Spleen (tissue), 11 donors: ENCODE measurements around the gene AUH. TPM values are rescaled to one million over a fixed set of nuclear protein-coding genes. Genes with fewer than 3 reads are reported as not detected.

Experiments used
- DNase-seq: peaks from one replicate; pipeline ENCODE4 v3.0.0-alpha.2; 2020
- H3K27ac ChIP-seq, 8 donors: fragments of 200-600 bp; sonication (generic) in 7 of 8; 1 replicate in 4 of 8; 2 replicates in 4 of 8; pipeline versions ENCODE4 v1.5.0 to v1.8.0; 2016 to 2021; ENCODE audit warnings: inconsistent platforms in 4 of 8, mild to moderate bottlenecking in 4 of 8, moderate library complexity in 1 of 8
- H3K27me3 ChIP-seq, 7 donors: fragments of 200-600 bp; sonication (generic) in 6 of 7; replicated peaks in 1 of 7; 1 replicate in 4 of 7; 2 replicates in 3 of 7; pipeline versions ENCODE4 v1.5.0 to v1.8.0; 2016 to 2021; ENCODE audit warnings: inconsistent platforms in 3 of 7, mild to moderate bottlenecking in 1 of 7
- H3K36me3 ChIP-seq, 6 donors: fragments of 200-600 bp; sonication (generic) in 5 of 6; 1 replicate in 4 of 6; 2 replicates in 2 of 6; pipeline versions ENCODE4 v1.5.0 to v1.8.0; 2016 to 2021; ENCODE audit warnings: inconsistent platforms in 2 of 6
- H3K4me1 ChIP-seq, 6 donors: fragments of 200-600 bp; sonication (generic) in 5 of 6; 1 replicate in 3 of 6; 2 replicates in 3 of 6; pipeline versions ENCODE4 v1.5.0 to v1.8.0; 2016 to 2021; ENCODE audit warnings: inconsistent platforms in 3 of 6
- H3K4me3 ChIP-seq, 8 donors: fragments of 200-600 bp; sonication (generic) in 7 of 8; 1 replicate in 4 of 8; 2 replicates in 4 of 8; pipeline versions ENCODE4 v1.5.0 to v1.8.0; 2016 to 2021; ENCODE audit warnings: inconsistent platforms in 4 of 8, mild to moderate bottlenecking in 4 of 8, moderate library complexity in 2 of 8
- H3K9me3 ChIP-seq, 8 donors: fragments of 200-600 bp; sonication (generic) in 7 of 8; 1 replicate in 4 of 8; 2 replicates in 4 of 8; pipeline versions ENCODE4 v1.5.0 to v1.8.0; 2016 to 2021; ENCODE audit warnings: inconsistent platforms in 4 of 8
- POLR2A ChIP-seq, 3 donors: fragments of 450-650 bp; IDR thresholded peaks; one replicate each; pipeline ENCODE4 v1.5.1; 2017; ENCODE audit warnings: antibody characterized with exemption in 3 of 3, mild to moderate bottlenecking in 1 of 3
- POLR2AphosphoS5 ChIP-seq, 3 donors: sonication (generic); formaldehyde crosslinking; IDR thresholded peaks; one replicate each; pipeline ENCODE4 v1.5.1; 2017; ENCODE audit warnings: antibody characterized with exemption in 3 of 3
- WGBS, 5 donors: extraction: QIAGEN DNeasy Blood & Tissue Kit in 3 of 5; methylation state at CpG; one replicate each; pipeline versions ENCODE4 v1.1.5 to v1.1.7; 2013 to 2018; 5-methylcytosine and 5-hydroxymethylcytosine counted together
- intact Hi-C: fragments of 100-400 bp; cut with DNase I; formaldehyde crosslinking; loops from one replicate; pipeline ENCODE4 v1.15.0; 2023; ENCODE audit warnings: low total_unique reads
- polyA plus RNA-seq, 3 donors: library from polyadenylated mRNA; stranded (reverse); fragments of 200-250 nt; gene quantifications; one replicate each; pipeline ENCODE4 v1.2.1, GENCODE V29; 2013
- total RNA-seq, 7 donors: library from RNA; depleted of rRNA in 3 of 7; stranded (reverse); fragments of >200 nt in 3 of 7; fragmentation: NEBNext Ultra II Directional in 4 of 7; extraction: Animal tissue kit (Norgen Biotek cat#: 25700) in 4 of 7; gene quantifications; one replicate each; pipeline versions ENCODE4 v1.1.0 to v1.2.1, GENCODE V29; 2016 to 2021
- TF ChIP-seq, protein P1 (sequence below), 11 experiments: fragments of 200-600 bp in 7 of 11; fragments of 450-650 bp in 4 of 11; sonication (generic) in 4 of 11; IDR thresholded peaks in 8 of 11; conservative IDR thresholded peaks in 3 of 11; 1 replicate in 7 of 11; 2 replicates in 4 of 11; pipeline versions ENCODE4 v1.4.0 to v1.8.0; 2016 to 2021; ENCODE audit warnings: antibody characterized with exemption in 11 of 11, inconsistent platforms in 4 of 11, mild to moderate bottlenecking in 1 of 11
- donor health status: healthy with polysubstance abuse.
- donor health status: DM: no; HTN: no; CAD: no; lungs with moderate emphysema.
- donor health status: DM: no; HTN: no; CAD: no.
- donor health status: Bipolar disorder and iron deficiency.
- donor health status: healthy.
- donor health status: DM: no; HTN: no; CAD: no.
- donor health status: DM: yes; HTN: yes; CAD: no.

AUH gene
- total and polyA plus RNA-seq, 10 donors, result 9.4 to 37.3 (median 20.6) TPM

- 96 to 100% (median 98%) methylated on average over 1 of the region's 1 CpG for WGBS, 5 donors
- Histone ChIP-seq H3K9me3 (no peaks in the 10 kb centered on the region), H3K27me3 (no peaks in the 10 kb centered on the region), H3K36me3 (peaks cover 0 to 43% (median 14%) of the 10 kb centered on the region in 6 donors), H3K4me1 (peaks cover 0 to 15% (median 4%) of the 10 kb centered on the region in 6 donors), H3K4me3 (no peak overlapping the region), H3K27ac (no peak overlapping the region)
- no peak for DNase-seq
- TF ChIP-seq, protein P1, sequence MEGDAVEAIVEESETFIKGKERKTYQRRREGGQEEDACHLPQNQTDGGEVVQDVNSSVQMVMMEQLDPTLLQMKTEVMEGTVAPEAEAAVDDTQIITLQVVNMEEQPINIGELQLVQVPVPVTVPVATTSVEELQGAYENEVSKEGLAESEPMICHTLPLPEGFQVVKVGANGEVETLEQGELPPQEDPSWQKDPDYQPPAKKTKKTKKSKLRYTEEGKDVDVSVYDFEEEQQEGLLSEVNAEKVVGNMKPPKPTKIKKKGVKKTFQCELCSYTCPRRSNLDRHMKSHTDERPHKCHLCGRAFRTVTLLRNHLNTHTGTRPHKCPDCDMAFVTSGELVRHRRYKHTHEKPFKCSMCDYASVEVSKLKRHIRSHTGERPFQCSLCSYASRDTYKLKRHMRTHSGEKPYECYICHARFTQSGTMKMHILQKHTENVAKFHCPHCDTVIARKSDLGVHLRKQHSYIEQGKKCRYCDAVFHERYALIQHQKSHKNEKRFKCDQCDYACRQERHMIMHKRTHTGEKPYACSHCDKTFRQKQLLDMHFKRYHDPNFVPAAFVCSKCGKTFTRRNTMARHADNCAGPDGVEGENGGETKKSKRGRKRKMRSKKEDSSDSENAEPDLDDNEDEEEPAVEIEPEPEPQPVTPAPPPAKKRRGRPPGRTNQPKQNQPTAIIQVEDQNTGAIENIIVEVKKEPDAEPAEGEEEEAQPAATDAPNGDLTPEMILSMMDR (IDR thresholded peaks at IDR 0.05 in 8 of 11, conservative IDR thresholded peaks at IDR 0.05 in 3 of 11), result no peak
- no peak for TF ChIP-seq POLR2A (IDR thresholded peaks at IDR 0.05)
- TF ChIP-seq POLR2AphosphoS5 (IDR thresholded peaks at IDR 0.05), result no peak
- intact Hi-C loops, result no loop called here
Measured at GRCh38 chr9:91336786-91337185, 24.9 kb downstream of the AUH start.

GRCh38 chr9:91334053-91334452 lies 27.7 kb downstream of the AUH start:
- WGBS, 5 donors, result 83 to 92% (median 91%) methylated on average over 4 of the region's 4 CpGs
- H3K4me1 ChIP-seq, result peaks cover 0 to 9% (median 3%) of the 10 kb centered on the region in 6 donors
- H3K36me3 ChIP-seq, result peaks cover 0 to 25% (median 1%) of the 10 kb centered on the region in 6 donors
- H3K27me3 ChIP-seq, result no peaks in the 10 kb centered on the region
- H3K9me3 ChIP-seq, result peaks cover 0 to 9% (median 3%) of the 10 kb centered on the region in 8 donors
- no peak for DNase-seq
- intact Hi-C loops, result no loop called here
- no peak for TF ChIP-seq POLR2A (IDR thresholded peaks at IDR 0.05)
- no peak for TF ChIP-seq POLR2AphosphoS5 (IDR thresholded peaks at IDR 0.05)
- TF ChIP-seq, protein P1 (IDR thresholded peaks at IDR 0.05 in 8 of 11, conservative IDR thresholded peaks at IDR 0.05 in 3 of 11), result no peak
- no peak overlapping the region for H3K4me3 ChIP-seq
- H3K27ac ChIP-seq, result no peak overlapping the region

DNA sequence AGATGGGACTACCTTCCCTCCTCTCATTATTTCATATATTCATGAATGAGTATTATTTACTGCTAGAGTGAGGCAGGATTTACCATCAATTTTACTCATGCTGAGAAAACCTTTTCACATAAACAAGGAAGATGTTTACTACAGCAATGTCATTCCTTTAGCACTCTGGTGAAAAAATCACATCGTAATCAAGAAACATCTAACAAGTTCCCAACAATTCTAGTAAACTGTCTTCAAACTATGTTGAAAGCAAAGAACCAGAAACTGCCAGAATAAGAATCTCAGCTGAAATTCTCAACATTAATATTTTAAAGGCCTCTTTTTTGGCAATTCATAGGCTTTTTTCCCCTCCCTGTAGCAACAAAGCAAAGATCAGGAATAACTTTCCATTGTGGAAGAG lies 28.2 kb downstream of the AUH start:
- Histone ChIP-seq H3K36me3 (peaks cover 0 to 20% (median 0%) of the 10 kb centered on the region in 6 donors), H3K4me1 (peaks cover 0 to 9% (median 3%) of the 10 kb centered on the region in 6 donors), H3K27ac (no peak overlapping the region), H3K27me3 (no peaks in the 10 kb centered on the region), H3K4me3 (no peak overlapping the region), H3K9me3 (peaks cover 0 to 9% (median 3%) of the 10 kb centered on the region in 8 donors)
- TF ChIP-seq, protein P1 (IDR thresholded peaks at IDR 0.05 in 8 of 11, conservative IDR thresholded peaks at IDR 0.05 in 3 of 11), result no peak
- TF ChIP-seq POLR2AphosphoS5 (IDR thresholded peaks at IDR 0.05) (no peak), POLR2A (IDR thresholded peaks at IDR 0.05) (no peak)
- WGBS, 5 donors, result 88 to 98% (median 96%) methylated on average over 1 of the region's 1 CpG
- intact Hi-C loops, result no loop called here
- DNase-seq, result no peak

GRCh38 chr9:91332546-91333231 lies 29.0 kb downstream of the AUH start:
- no peaks in the 10 kb centered on the region for H3K27me3 ChIP-seq
- H3K9me3 ChIP-seq, result peaks cover 0 to 18% (median 9%) of the 10 kb centered on the region in 8 donors
- intact Hi-C loops, result no loop called here
- no peak overlapping the region for H3K4me3 ChIP-seq
- H3K27ac ChIP-seq, result no peak overlapping the region
- peaks cover 0 to 9% (median 3%) of the 10 kb centered on the region in 6 donors for H3K4me1 ChIP-seq
- no peak for DNase-seq
- 77 to 84% (median 78%) methylated on average over 12 of the region's 12 CpGs for WGBS, 5 donors
- TF ChIP-seq POLR2AphosphoS5 (IDR thresholded peaks at IDR 0.05) (no peak), POLR2A (IDR thresholded peaks at IDR 0.05) (no peak)
- TF ChIP-seq, protein P1 (IDR thresholded peaks at IDR 0.05 in 8 of 11, conservative IDR thresholded peaks at IDR 0.05 in 3 of 11), result no peak
- H3K36me3 ChIP-seq, result peaks cover 0 to 20% (median 3%) of the 10 kb centered on the region in 6 donors
